Dendritic cell treated with granulocyte-macrophage colony-stimulating factor and Interleukin-4, amounts not matched to agents 40 ng/mL and 50 ng/mL, for 4 days (primary cell): ENCODE data around the gene TMEM245.

Source experiments
- H3K27ac Mint-ChIP-seq: one replicate; pipeline ENCODE4 v1.8.0; 2022; ENCODE audit warnings: mild to moderate bottlenecking, mixed read lengths
- H3K27me3 Mint-ChIP-seq: one replicate; pipeline ENCODE4 v1.8.0; 2022; ENCODE audit warnings: mild to moderate bottlenecking, mixed read lengths
- H3K36me3 Mint-ChIP-seq: one replicate; pipeline ENCODE4 v1.8.0; 2022; ENCODE audit warnings: low read depth, mixed read lengths
- H3K4me1 Mint-ChIP-seq: one replicate; pipeline ENCODE4 v1.8.0; 2022; ENCODE audit warnings: low read depth, mixed read lengths
- H3K4me3 Mint-ChIP-seq: one replicate; pipeline ENCODE4 v1.8.0; 2022; ENCODE audit warnings: mild to moderate bottlenecking, moderate library complexity, mixed read lengths
- H3K9me3 Mint-ChIP-seq: one replicate; pipeline ENCODE4 v1.8.0; 2022; ENCODE audit warnings: mixed read lengths
- intact Hi-C: fragments of 100-400 bp; cut with micrococcal nuclease; formaldehyde crosslinking; loops from one replicate; pipeline ENCODE4 v1.15.0; 2022

TMEM245 gene

DNA sequence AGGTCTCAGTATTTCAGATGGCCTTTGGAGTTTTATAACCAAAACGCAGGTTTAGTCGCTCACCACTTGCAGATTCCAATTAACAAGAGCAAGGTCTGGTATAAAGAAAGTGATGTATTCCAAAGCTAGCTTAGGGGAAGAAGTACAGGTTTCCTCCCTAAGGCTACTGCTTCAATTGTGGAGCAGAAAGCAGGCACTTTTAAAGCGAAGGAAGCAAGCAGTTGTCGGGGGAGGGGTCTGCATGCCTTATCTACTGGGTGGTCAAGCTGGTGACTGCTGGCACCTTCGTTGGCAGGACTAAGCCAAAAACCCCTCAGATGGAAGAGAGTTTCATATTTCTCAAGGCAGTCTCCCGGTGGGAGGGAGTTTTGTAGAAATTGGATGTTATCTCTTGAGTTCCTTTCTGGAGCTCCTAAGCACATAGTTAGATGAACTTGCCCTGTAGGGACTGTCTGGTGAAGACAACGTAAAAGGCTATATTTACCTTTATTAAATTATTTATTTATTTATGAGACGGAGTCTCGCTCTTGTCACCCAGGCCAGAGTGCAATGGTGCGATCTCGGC, 1.6 kb upstream of the TMEM245 start:
- peaks cover 19% of the 10 kb centered on the region for H3K36me3 Mint-ChIP-seq
- no peaks in the 10 kb centered on the region for H3K27me3 Mint-ChIP-seq
- peaks cover 41% of the 10 kb centered on the region for H3K4me1 Mint-ChIP-seq
- no peak overlapping the region for H3K27ac Mint-ChIP-seq
- no peaks in the 10 kb centered on the region for H3K9me3 Mint-ChIP-seq
- intact Hi-C loops: loop anchor here (5.0 kb wide), 1 partner anchor 99 kb away; no protein-coding TSS in a partner anchor
- no peak overlapping the region for H3K4me3 Mint-ChIP-seq

DNA sequence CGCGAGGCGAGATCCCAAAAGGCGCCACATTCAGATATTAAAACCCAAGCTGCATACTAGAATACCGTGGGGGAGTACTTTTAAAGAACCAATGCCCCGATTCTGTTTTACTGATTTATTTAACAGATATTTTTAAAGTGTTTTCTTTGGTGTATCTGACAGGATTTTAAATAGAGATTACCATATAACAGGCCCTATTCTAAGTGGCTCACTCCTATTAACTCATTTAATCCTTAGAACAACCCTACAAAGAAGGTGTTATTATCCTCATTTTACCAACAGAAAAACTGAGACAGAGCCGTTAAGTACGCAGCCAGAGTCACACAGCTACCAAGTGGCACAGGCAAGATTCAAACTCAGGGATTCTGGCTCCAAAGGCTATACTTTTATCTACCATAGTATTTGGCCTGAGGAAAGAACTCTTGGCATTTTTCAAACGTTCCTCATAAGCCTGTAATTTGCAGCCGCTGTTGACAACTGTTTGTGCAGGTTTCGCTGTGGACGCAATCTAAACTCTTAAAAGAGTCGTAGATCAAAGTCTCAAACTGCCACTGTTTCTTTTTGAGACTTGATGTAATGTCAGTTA, 550 bp upstream of the TMEM245 start:
- Mint-ChIP-seq H3K27me3 (no peaks in the 10 kb centered on the region), H3K4me3 (no peak overlapping the region), H3K4me1 (peaks cover 42% of the 10 kb centered on the region), H3K36me3 (peaks cover 19% of the 10 kb centered on the region), H3K27ac (no peak overlapping the region), H3K9me3 (no peaks in the 10 kb centered on the region)
- intact Hi-C loops: loop anchor here (1.0 to 5.0 kb wide), 2 partner anchors 98 to 186 kb away; partner anchors contain the start of genes ABITRAM and ELP1

DNA sequence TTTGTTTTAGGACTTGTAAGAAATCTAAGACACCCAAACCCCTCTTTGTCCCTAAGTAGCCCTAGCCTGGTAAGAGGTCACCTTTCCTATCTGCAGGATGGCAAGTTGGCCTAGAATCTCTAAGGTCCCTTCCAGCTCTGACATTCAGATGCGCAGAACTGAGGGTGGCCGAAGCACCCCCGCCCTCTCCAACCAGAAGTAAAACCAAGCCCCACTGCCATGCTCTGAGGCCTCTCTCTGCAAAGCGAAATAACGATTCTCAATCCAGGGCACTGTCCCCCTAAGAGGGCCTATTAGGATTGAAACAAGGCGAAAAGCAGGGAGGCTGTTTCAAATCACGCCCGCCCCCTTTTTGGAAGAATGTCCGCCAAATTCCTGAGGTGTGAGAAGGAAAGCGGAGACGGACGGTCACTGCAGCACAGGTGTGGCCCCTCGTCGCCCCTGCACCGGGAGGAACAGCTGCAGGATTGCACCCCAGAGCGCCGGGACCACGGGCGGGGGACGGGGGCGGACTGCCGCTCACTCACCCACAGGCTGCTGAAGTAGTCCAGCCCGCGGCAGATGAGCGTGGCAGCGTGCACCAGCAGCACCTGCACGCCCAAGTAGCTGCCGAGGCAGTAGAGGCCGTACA, 824 bp downstream of the TMEM245 start:
- Mint-ChIP-seq H3K27me3 (no peaks in the 10 kb centered on the region), H3K27ac (peak overlapping the region; percentile 87), H3K9me3 (no peaks in the 10 kb centered on the region), H3K4me1 (peaks cover 56% of the 10 kb centered on the region), H3K36me3 (peaks cover 25% of the 10 kb centered on the region), H3K4me3 (peak overlapping the region; percentile 97)
- intact Hi-C loops: loop anchor here (5.0 kb wide), 1 partner anchor 107 kb away; the partner anchor contains the start of gene CTNNAL1

DNA sequence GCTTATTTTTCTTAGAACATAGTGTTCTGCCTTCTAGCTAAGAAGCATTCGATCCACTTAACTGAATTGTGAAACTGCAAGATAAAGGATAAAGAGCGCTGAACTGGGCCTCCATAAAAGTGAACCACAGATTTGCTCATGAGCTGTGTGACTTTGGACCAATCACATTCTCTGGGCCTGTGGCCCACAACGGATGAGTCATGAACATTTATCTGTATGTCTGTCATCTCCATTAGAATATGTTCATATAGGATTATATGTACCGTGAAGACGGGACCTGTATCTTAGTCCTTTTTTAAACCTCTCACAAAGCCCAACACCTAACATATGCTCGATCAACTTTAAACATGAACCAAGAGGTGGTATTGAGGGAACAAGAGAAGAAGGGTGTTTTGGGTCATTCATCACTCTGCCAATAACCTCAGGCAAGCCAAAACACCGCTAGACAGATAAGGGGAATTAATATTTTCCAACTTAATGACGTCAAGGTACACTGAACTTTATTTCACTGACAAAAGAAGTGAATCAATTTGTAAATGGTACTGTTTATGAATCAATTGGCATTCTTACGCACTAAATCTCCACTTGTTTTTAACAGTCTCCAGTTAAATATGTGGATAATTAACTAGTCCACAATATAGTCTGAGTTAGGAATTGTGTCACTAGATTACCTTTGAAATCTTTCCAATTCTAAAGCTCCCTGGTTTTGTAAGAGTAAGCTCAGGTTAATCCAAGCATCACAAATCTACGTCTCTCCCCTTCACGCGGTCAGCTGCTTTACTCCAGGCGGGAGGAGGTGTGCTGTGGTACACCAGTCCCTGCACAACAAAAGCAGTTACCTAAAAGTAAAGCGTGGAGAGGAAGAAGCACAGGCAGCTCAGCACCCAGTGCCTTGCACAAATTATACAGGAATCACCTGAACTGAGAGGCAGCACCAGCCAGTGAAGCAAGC, 1.6 kb downstream of the TMEM245 start:
- no peaks in the 10 kb centered on the region for H3K27me3 Mint-ChIP-seq
- intact Hi-C loops: loop anchor here (5.0 kb wide), 1 partner anchor 106 kb away; the partner anchor contains the start of gene CTNNAL1

DNA sequence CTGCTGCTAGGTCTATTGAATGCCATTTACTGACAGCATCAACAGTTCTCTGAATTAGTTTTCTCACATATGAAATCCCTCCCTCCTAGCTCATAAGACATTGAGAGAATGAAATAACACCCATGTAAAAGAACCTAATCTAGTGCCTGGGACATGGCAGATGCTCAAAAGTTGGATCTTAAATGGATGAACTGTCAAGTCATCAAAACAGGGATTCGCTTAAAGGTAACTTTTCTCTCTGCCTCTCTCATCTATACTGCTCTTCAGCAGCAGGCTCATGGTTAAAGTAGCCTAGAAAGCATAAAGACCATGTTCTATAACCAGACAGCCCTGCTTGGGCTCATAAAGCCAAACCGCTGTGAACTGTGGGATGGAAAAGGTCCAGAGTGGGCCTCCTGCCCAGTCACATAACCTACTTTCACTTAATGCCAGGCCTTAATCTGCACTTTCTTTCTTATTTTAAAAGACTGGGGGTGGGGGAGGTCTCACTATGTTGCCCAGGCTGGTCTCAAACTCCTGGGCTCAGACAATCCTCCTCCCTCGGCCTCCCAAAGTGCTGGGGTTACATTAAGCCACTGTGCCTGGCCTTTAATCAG, 3.7 kb downstream of the TMEM245 start:
- Mint-ChIP-seq H3K27ac (no peak overlapping the region), H3K36me3 (peaks cover 27% of the 10 kb centered on the region), H3K4me3 (no peak overlapping the region), H3K4me1 (peaks cover 55% of the 10 kb centered on the region), H3K9me3 (no peaks in the 10 kb centered on the region), H3K27me3 (no peaks in the 10 kb centered on the region)
- intact Hi-C loops: loop anchor here (5.0 kb wide), 1 partner anchor 104 kb away; the partner anchor contains the start of gene CTNNAL1

More for the DNA sequence above, 1.6 kb downstream of the TMEM245 start:
- peaks cover 27% of the 10 kb centered on the region for H3K36me3 Mint-ChIP-seq
- H3K27ac Mint-ChIP-seq: peak overlapping the region; percentile 87
- H3K4me3 Mint-ChIP-seq: peak overlapping the region; percentile 97
- peaks cover 56% of the 10 kb centered on the region for H3K4me1 Mint-ChIP-seq
- no peaks in the 10 kb centered on the region for H3K9me3 Mint-ChIP-seq

DNA sequence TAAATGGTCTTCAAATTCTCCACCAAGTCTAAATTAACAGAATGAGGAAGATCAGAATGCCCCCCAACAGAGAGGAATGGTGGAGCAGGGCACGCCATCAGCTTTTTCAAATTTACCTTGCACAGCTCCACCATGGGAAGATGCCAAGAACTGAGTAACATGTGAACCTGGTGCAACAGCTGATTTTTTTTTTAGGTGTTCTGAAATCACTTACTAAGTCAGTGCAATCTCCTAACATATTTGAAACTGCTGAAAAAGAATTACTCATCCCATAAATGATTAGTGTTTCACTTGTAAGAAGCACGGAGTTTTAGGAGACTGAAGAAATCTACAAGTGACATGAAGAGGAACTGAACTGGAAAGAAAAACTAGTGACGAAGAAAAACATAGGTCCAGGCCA, 5.1 kb downstream of the TMEM245 start:
- Mint-ChIP-seq H3K27me3 (no peaks in the 10 kb centered on the region), H3K36me3 (peaks cover 27% of the 10 kb centered on the region), H3K4me3 (no peak overlapping the region), H3K4me1 (peaks cover 66% of the 10 kb centered on the region), H3K27ac (no peak overlapping the region), H3K9me3 (no peaks in the 10 kb centered on the region)
- intact Hi-C loops: loop anchor here (5.0 kb wide), 1 partner anchor 102 kb away; the partner anchor contains the start of gene CTNNAL1

DNA sequence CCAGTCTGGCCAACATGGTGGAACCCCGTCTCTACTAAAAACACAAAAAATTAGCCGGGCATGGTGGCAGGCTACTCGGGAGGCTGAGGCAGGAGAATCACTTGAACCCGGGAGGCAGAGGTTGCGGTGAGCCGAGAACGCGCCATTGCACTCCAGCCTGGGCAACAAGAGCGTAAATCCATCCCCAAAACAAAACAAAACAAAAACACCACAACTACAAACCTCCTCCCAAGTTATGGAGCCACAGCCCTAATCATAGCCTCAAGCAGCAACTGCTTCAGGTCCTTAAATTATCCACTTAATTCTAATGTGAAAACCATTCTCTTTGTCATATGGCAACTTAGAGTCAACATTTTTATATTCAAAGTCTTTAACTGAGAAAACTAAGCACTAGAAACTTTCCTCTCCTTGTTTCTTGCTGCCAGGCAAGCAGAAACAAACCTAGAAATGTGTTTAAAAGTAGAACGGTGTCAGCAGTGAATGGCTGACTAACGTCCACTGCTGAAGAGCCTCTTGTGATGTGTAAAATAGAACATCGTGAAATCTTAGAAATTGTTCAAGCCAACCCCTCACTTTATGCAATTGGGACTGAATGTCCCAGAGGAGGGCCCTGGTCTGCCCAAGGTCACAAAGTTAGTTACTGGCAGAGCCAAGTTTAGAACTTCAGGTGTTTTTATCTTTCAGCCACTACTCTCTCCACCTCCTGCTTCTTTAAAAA, 5.7 kb downstream of the TMEM245 start:
- H3K4me3 Mint-ChIP-seq: no peak overlapping the region
- intact Hi-C loops: no loop called here
- no peaks in the 10 kb centered on the region for H3K9me3 Mint-ChIP-seq
- H3K27me3 Mint-ChIP-seq: no peaks in the 10 kb centered on the region
- peak overlapping the region; percentile 48 for H3K27ac Mint-ChIP-seq
- H3K36me3 Mint-ChIP-seq: peaks cover 21% of the 10 kb centered on the region
- peaks cover 69% of the 10 kb centered on the region for H3K4me1 Mint-ChIP-seq

DNA sequence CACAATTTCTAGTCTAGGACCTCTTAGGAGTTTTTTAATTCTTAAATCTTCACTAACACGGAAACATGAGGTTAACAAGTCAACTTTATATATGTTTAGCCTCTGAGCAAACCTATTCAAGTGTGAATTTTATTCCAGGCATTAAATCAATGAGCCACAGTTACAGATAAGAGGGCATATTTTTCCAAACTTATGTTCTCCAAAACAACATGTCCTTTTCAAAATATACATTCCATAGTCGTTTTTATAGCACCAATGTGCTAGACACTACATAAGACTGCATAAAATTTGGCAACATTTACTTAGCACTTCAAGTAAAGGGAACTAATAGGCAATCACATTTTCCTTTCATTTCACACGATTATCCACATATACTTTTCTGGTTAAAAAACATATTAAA, 6.5 kb downstream of the TMEM245 start:
- peaks cover 18% of the 10 kb centered on the region for H3K36me3 Mint-ChIP-seq
- no peaks in the 10 kb centered on the region for H3K27me3 Mint-ChIP-seq
- H3K4me1 Mint-ChIP-seq: peaks cover 65% of the 10 kb centered on the region
- H3K4me3 Mint-ChIP-seq: no peak overlapping the region
- H3K9me3 Mint-ChIP-seq: no peaks in the 10 kb centered on the region
- intact Hi-C loops: no loop called here
- no peak overlapping the region for H3K27ac Mint-ChIP-seq

DNA sequence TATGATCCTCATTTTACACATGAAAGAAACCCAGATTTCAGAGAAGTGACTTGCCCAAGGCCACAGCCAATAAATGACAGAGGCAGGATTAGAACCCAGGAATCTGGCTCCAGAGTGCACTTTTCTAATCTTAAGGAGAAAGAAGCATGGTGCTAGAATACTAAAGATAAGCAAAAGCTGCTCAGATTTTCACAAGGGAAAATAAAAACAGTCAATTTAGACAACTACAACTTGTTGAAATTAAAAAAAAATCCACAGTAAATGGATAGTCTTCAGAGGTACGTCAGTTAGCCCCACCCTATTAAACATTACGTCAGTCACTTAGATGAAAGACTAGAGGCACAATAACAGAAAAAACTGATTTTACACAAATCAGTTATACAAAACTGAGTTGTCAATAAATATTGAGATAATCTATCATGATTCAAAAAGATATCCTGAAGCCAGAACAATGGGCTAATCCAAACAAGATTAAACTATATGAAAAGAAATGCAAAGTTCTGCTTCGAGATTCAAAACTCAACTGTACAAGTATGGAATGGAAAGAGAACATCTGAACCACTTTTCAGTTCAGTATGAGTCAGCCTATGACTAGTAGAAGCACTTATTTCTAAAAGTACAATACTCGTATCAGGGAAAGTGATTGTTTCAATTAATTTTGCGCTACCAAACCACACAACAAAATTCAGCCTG, 9.3 kb downstream of the TMEM245 start:
- H3K27ac Mint-ChIP-seq: peak overlapping the region; percentile 51
- H3K27me3 Mint-ChIP-seq: no peaks in the 10 kb centered on the region
- peaks cover 12% of the 10 kb centered on the region for H3K36me3 Mint-ChIP-seq
- no peaks in the 10 kb centered on the region for H3K9me3 Mint-ChIP-seq
- H3K4me1 Mint-ChIP-seq: peaks cover 58% of the 10 kb centered on the region
- H3K4me3 Mint-ChIP-seq: no peak overlapping the region
- intact Hi-C loops: no loop called here

DNA sequence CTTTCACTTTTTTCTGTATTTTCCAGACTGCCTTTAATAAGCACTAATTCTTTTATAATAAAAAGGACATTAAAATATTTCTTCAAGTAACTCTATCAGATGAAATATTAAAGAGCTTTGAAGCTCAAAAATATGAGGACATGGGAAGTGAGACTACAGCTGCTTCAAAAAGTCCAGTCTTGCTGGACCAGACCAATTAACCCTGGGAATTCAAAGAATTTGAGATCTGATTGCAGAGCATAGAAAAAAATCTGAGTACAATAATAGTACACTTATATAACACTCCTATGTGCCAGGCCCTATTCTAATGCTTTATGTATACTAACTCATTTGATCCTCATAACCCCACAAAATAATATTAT, 9.8 kb downstream of the TMEM245 start:
- intact Hi-C loops: loop anchor here (10.0 kb wide), 1 partner anchor 55 kb away; the partner anchor contains the start of gene FRRS1L
- H3K27ac Mint-ChIP-seq: no peak overlapping the region
- no peaks in the 10 kb centered on the region for H3K27me3 Mint-ChIP-seq
- peaks cover 17% of the 10 kb centered on the region for H3K36me3 Mint-ChIP-seq
- H3K4me1 Mint-ChIP-seq: peaks cover 54% of the 10 kb centered on the region
- H3K9me3 Mint-ChIP-seq: no peaks in the 10 kb centered on the region
- H3K4me3 Mint-ChIP-seq: no peak overlapping the region

DNA sequence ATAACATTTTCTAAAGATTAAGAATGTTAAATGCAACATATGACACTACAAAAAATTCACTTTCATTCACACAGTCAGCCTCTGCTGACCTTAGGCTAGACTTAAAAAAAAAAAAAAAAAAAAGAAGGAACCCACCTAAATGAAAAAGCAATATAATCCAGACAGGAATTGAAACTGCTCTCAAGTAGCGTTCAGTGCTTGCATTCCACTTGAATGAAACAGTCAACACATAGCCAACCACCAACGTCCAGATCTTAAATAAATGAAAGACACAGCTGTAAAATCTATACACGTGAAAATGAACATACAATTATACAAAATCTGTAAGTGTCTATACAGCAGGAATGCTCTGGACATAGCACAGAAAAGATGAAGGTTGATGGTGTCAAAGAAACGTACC, 11.4 kb downstream of the TMEM245 start:
- Mint-ChIP-seq H3K27me3 (no peaks in the 10 kb centered on the region), H3K4me1 (peaks cover 39% of the 10 kb centered on the region), H3K36me3 (peaks cover 24% of the 10 kb centered on the region), H3K27ac (no peak overlapping the region), H3K9me3 (peaks cover 6% of the 10 kb centered on the region), H3K4me3 (no peak overlapping the region)
- intact Hi-C loops: loop anchor here (10.0 kb wide), 1 partner anchor 56 kb away; the partner anchor contains the start of gene FRRS1L
